ENCODE results near the gene PFKM. TPM values are rescaled to one million over a fixed set of nuclear protein-coding genes. Genes with fewer than 3 reads are reported as not detected.

PFKM gene
- total and polyA plus RNA-seq, 12 donors, result 121 to 948 (median 668) TPM

- 2% methylated on average over 61 of the region's 61 CpGs for WGBS, 2 donors
- Histone ChIP-seq H3K4me1 (peaks cover 0 to 27% (median 22%) of the 10 kb centered on the region in 9 donors), H3K9me3 (no peaks in the 10 kb centered on the region), H3K4me3 (peak overlapping the region; percentile 48 to 89 (median 70)), H3K27me3 (peaks cover 0 to 68% (median 51%) of the 10 kb centered on the region in 7 donors), H3K27ac (peak overlapping the region in 8 of 10 donors; percentile 29 to 54 (median 50)), H3K36me3 (no peaks in the 10 kb centered on the region)
- peak in 1 of 9 donors; percentile 4 for TF ChIP-seq CTCF (IDR thresholded peaks at IDR 0.05)
- DNase-seq (no peak), ATAC-seq (peak in 7 of 8 donors; percentile 12 to 51 (median 19))
- intact Hi-C loops (cut with DNase I), result loop anchor here in 1 of 10 donors (10.0 kb wide), 1 partner anchor 441 kb away; no protein-coding TSS in a partner anchor
Measured at GRCh38 chr12:48183876-48184548, 64.8 kb downstream of the PFKM start.

GRCh38 chr12:48184549-48184922, 65.4 kb downstream of the PFKM start:
- TF ChIP-seq CTCF (IDR thresholded peaks at IDR 0.05), result no peak
- Histone ChIP-seq H3K36me3 (no peaks in the 10 kb centered on the region), H3K27ac (peak overlapping the region in 1 of 10 donors; percentile 54), H3K4me3 (peak overlapping the region in 9 of 10 donors; percentile 48 to 89 (median 69)), H3K4me1 (peaks cover 0 to 27% (median 22%) of the 10 kb centered on the region in 9 donors), H3K27me3 (peaks cover 0 to 64% (median 49%) of the 10 kb centered on the region in 7 donors), H3K9me3 (no peaks in the 10 kb centered on the region)
- intact Hi-C loops (cut with DNase I), result loop anchor here in 1 of 10 donors (10.0 kb wide), 1 partner anchor 440 kb away; no protein-coding TSS in a partner anchor
- no peak for ATAC-seq
- WGBS, 2 donors, result 7% methylated on average over 20 of the region's 20 CpGs
- DNase-seq, result no peak

- Histone ChIP-seq H3K4me1 (peaks cover 0 to 28% (median 22%) of the 10 kb centered on the region in 9 donors), H3K4me3 (peak overlapping the region in 3 of 10 donors; percentile 63 to 89 (median 71)), H3K27ac (no peak overlapping the region), H3K9me3 (no peaks in the 10 kb centered on the region), H3K27me3 (peaks cover 0 to 62% (median 41%) of the 10 kb centered on the region in 7 donors), H3K36me3 (no peaks in the 10 kb centered on the region)
- ATAC-seq (no peak), DNase-seq (no peak)
- intact Hi-C loops (cut with DNase I), result loop anchor here in 1 of 10 donors (10.0 kb wide), 1 partner anchor 439 kb away; no protein-coding TSS in a partner anchor
- no peak for TF ChIP-seq CTCF (IDR thresholded peaks at IDR 0.05)
- WGBS, 2 donors, result 69 to 70% methylated on average over 10 of the region's 10 CpGs
Measured at GRCh38 chr12:48185181-48185919, 66.2 kb downstream of the PFKM start.

GRCh38 chr12:48187916-48188695, 68.9 kb downstream of the PFKM start:
- TF ChIP-seq CTCF (IDR thresholded peaks at IDR 0.05), result no peak
- DNase-seq, result no peak
- Histone ChIP-seq H3K9me3 (no peaks in the 10 kb centered on the region), H3K27ac (no peak overlapping the region), H3K27me3 (peaks cover 0 to 40% (median 20%) of the 10 kb centered on the region in 7 donors), H3K4me3 (no peak overlapping the region), H3K36me3 (no peaks in the 10 kb centered on the region), H3K4me1 (peaks cover 0 to 21% (median 13%) of the 10 kb centered on the region in 9 donors)
- intact Hi-C loops (cut with DNase I), result loop anchor here in 1 of 10 donors (10.0 kb wide), 1 partner anchor 437 kb away; no protein-coding TSS in a partner anchor
- no peak for ATAC-seq
- WGBS, 2 donors, result 87 to 88% methylated on average over 10 of the region's 10 CpGs
